Stimulated activated CD8-positive, alpha-beta memory T cell treated with anti-CD3 and anti-CD28 coated beads, Interleukin-4, amount 100 ng/mL, for 48 hours (primary cell): ENCODE results near the gene PIGN.
"Not testable (repeated sequence)": the region's sequence is repeated elsewhere in the genome, so short reads cannot be mapped to it uniquely, and the experiment has no call there.

Experiments
- DNase-seq: peaks from one replicate; pipeline ENCODE4 v3.0.0-alpha.2; 2020

Gene PIGN

GRCh38 chr18:62045316-62045715 lies 141.5 kb downstream of the PIGN start:
- no peak for DNase-seq

GRCh38 chr18:62044490-62045000 lies 142.3 kb downstream of the PIGN start:
- no peak for DNase-seq

- no peak for DNase-seq
These were observed 148.7 kb downstream of the PIGN start for GRCh38 chr18:62037989-62038778.

- DNase-seq = no peak
These were observed 149.7 kb downstream of the PIGN start for GRCh38 chr18:62037012-62037742.

GRCh38 chr18:62034286-62034685 lies 152.6 kb downstream of the PIGN start:
- DNase-seq = not testable (repeated sequence)

DNA sequence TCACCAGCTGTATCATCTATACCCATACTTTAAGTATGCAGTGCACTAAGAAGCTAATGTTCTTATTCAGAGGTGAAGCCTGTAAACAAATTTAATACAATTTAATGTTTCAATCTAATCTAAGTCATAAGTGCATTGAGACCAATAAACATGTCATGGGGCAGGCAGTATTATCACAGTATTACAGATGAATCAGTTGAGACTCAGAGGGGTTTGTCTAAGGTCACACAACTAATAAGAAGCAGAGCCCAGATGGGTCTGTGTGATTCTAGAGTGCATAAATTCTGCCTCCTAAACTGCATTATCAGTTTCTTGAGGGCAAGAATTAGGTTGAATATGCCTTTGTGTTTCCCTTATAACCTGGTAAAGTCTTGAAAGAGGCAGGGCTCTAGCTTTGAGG lies 153.1 kb downstream of the PIGN start:
- DNase-seq = no peak

- DNase-seq = no peak
These were observed 153.6 kb downstream of the PIGN start for GRCh38 chr18:62033207-62033606.

GRCh38 chr18:62030091-62030985 lies 156.5 kb downstream of the PIGN start:
- no peak for DNase-seq

GRCh38 chr18:62028715-62029114 lies 158.1 kb downstream of the PIGN start:
- DNase-seq = no peak

DNA sequence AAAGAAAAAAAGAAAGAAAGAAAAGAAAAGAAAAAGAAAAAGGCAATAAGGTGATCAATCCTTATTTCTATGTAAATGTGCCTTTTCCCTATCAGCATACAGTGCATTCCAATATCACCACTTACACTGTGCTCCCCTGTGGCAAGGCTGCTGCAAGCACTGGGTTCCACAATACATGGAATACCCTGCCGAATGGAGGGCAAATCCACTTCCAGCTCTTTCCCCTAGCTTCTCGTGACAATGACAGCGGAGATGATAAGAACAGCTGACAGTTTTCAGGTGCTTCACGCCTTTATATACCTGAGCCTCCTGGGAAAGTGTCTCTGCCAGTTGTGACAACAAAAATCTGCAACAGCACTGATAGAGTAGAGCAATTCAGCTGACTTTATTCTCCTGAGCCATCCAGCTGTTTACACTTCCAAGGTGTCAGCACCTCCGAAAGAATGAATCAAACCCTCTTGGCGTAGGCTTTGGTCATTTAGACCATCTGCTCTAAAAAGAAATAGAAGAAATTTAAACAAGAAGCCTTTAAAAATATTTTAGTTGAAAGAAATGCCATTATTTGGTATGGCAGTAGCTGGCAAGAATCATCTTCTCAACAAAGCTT lies 158.8 kb downstream of the PIGN start:
- no peak for DNase-seq

DNA sequence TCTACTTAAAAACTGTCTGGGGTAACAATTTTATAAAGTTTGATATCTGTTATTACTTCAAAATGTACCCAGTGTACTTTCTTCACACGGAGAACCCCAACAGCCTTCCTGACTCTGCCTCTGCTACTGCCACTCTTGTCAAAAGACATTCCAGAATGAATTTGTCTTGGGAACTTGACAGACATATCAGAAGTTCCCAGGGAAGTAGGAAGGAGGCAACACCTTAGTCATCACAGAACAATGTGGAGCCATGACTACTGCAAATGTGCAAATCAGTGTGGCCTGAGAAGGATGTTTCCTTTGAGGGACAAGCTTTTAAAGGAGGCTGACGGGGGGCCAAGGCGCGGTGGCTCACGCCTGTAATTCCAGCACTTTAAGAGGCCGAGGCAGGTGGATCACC lies 160.3 kb downstream of the PIGN start:
- DNase-seq = no peak

- no peak for DNase-seq
These were observed 161.9 kb downstream of the PIGN start for GRCh38 chr18:62024983-62025382.

- DNase-seq = no peak
These were observed 163.3 kb downstream of the PIGN start for GRCh38 chr18:62023536-62023935.

DNA sequence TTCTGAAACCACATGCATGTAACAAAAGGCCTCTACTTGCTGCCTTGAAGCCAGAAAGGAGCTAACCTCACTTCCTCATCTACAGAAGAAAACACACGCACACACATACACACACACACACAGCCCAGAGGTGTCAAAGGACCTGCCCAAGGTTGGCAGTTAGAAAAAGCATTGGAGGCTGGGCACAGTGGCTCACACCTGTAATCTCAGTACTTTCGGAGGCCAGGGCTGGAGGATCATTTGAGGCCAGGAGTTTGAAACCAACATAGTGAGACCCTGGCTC lies 168.2 kb downstream of the PIGN start:
- DNase-seq = no peak

DNA sequence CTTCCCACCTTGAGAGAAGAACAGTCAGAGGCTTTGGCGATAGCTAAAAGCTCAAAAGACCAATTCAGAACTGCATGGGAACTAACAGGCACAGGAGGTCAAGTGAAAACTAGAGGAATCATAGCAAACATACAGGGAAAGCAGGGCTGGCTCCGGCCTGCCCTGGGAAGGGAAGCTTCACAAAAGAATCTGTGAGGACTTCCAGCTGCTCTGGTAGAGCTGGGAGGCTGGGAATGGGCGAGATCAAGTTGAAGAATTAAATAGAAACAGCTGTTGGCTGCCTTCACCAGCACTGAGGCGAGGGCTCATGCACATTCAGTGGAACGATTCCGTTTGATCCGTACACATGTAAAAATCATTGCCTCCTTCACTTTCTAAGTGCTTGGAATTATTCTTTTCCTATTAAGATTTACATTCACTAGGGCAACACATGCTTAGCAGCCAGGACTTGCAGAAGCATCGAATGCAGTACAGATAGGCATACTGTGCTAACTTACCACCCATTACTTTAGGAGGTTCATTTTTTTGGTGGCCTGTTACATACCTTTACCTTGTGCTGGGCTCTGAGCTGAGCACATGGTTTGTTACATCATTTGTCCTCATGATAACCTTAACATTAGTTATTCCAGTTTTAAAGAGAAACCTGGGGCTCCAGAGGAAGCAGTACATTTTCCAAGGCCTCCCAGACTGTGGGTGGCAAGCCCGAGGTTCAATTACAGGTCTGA lies 168.7 kb downstream of the PIGN start:
- no peak for DNase-seq

- DNase-seq = no peak
These were observed 169.2 kb downstream of the PIGN start for GRCh38 chr18:62017618-62018017.

- DNase-seq = no peak
These were observed 175.4 kb downstream of the PIGN start for GRCh38 chr18:62011416-62011815.

DNA sequence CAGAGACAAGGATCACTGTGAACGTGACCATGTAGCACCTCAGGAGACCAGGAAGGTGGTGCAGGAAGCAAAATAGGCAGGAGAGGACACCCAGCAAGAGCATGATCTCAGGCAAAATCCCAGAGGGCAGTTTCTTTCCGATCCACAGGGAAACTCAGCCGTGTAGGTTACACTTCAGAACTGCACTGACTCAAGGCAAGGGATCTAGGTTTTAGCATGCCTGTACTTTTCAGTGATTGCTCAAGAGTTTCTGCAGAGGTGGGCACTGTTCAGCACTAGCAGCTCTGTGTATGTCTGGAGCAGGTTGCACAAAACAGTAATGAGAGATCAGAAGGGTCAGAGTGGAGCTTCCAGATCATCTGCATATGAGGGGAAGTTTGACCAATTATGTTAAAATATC lies 177.3 kb downstream of the PIGN start:
- no peak for DNase-seq

- DNase-seq = no peak
These were observed 185.5 kb downstream of the PIGN start for GRCh38 chr18:62001396-62001795.

- no peak for DNase-seq
These were observed 187.9 kb downstream of the PIGN start for GRCh38 chr18:61998957-61999356.

GRCh38 chr18:61998335-61998734 lies 188.5 kb downstream of the PIGN start:
- no peak for DNase-seq

DNA sequence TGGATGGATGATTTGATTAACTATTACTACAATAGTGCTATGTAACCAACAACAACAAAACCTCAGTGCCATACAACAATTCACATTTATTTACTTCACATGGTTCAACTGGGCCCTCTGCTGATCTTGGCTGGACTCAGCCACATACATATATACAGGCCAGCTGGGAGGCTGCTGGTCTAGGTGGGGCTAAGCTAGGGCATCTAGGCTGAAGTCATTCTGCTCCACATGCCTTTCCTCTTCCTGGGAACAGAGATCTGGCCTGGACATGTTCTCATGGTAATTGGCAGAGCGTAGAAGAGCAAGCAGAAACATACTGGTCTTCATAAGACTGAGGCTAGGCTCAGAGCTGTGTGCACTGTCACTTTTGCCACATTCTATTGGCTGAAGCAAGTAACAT lies 191.2 kb downstream of the PIGN start:
- no peak for DNase-seq
